HepG2 (cell line): Measurements from ENCODE around the gene DNPH1. TPM values are rescaled to one million over a fixed set of nuclear protein-coding genes. Genes with fewer than 3 reads are reported as not detected.

ENCODE experiments used
- ARID2 ChIP-seq: sonication (generic); formaldehyde crosslinking; IDR thresholded peaks from 2 replicates; pipeline ENCODE4 v1.8.1; 2022; ENCODE audit warnings: mild to moderate bottlenecking, missing genetic modification reagents, borderline replicate concordance
- BCLAF1 ChIP-seq: fragments of 450-650 bp; IDR thresholded peaks from 2 replicates; pipeline ENCODE4 v1.6.1; 2017; ENCODE audit warnings: mild to moderate bottlenecking
- CERS6 ChIP-seq: sonication (generic); formaldehyde crosslinking; IDR thresholded peaks from 2 replicates; pipeline ENCODE4 v1.5.0; 2020; ENCODE audit warnings: missing genetic modification reagents
- EED ChIP-seq: sonication (generic); formaldehyde crosslinking; IDR thresholded peaks from 2 replicates; pipeline ENCODE4 v1.5.0; 2020; ENCODE audit warnings: mild to moderate bottlenecking, missing genetic modification reagents
- ELF3 ChIP-seq: IDR thresholded peaks from 2 replicates; pipeline ENCODE4 v1.6.1; 2016; ENCODE audit warnings: missing genetic modification reagents, missing compliant biosample characterization
- HBP1 ChIP-seq: IDR thresholded peaks from 2 replicates; pipeline ENCODE4 v1.6.1; 2016; ENCODE audit warnings: low read depth, control low read depth
- HNF1B ChIP-seq: sonication (generic); formaldehyde crosslinking; IDR thresholded peaks from 2 replicates; pipeline ENCODE4 v1.5.1; 2020; ENCODE audit warnings: mild to moderate bottlenecking, moderate library complexity, missing genetic modification reagents
- HNF4G ChIP-seq, 2 experiments: sonication (generic) in 1 of 2; formaldehyde crosslinking in 1 of 2; IDR thresholded peaks; 2 replicates each; pipeline versions ENCODE4 v1.4.0 to v1.6.1; 2011 to 2020; ENCODE audit warnings: borderline replicate concordance in 2 of 2, low read depth in 2 of 2, mild to moderate bottlenecking in 2 of 2, low read length in 1 of 2, missing genetic modification reagents in 1 of 2, moderate library complexity in 1 of 2
- IRF2 ChIP-seq: IDR thresholded peaks from 2 replicates; pipeline ENCODE4 v1.6.1; 2018; ENCODE audit warnings: missing genetic modification reagents, missing compliant biosample characterization
- JUN ChIP-seq: sonication (generic); formaldehyde crosslinking; IDR thresholded peaks from 2 replicates; pipeline ENCODE4 v1.4.0; 2020; ENCODE audit warnings: mild to moderate bottlenecking, missing genetic modification reagents
- KDM6A ChIP-seq: IDR thresholded peaks from 2 replicates; pipeline ENCODE4 v1.6.1; 2016; ENCODE audit warnings: low read depth
- MAZ ChIP-seq, 2 experiments: sonication (generic) in 1 of 2; formaldehyde crosslinking in 1 of 2; IDR thresholded peaks; 2 replicates each; pipeline versions ENCODE4 v1.5.0 to v1.6.1; 2012 to 2020; ENCODE audit warnings: low read depth in 2 of 2, mild to moderate bottlenecking in 2 of 2, borderline replicate concordance in 1 of 2, improper control_type of control experiment in 1 of 2, low read length in 1 of 2, missing genetic modification reagents in 1 of 2, moderate library complexity in 1 of 2
- NR2F6 ChIP-seq, 2 experiments: IDR thresholded peaks; 2 replicates each; pipeline ENCODE4 v1.6.1; 2016; ENCODE audit warnings: antibody characterized with exemption in 1 of 2, mild to moderate bottlenecking in 1 of 2
- POLR2AphosphoS2 ChIP-seq: IDR thresholded peaks from 2 replicates; pipeline ENCODE4 v1.6.1; 2011; ENCODE audit warnings: low read depth, low read length, improper control_type of control experiment
- SIN3A ChIP-seq: IDR thresholded peaks from 2 replicates; pipeline ENCODE4 v1.6.1; 2011; ENCODE audit warnings: low read depth, mild to moderate bottlenecking, control low read depth, low read length, borderline replicate concordance
- ZBTB3 ChIP-seq: sonication (generic); formaldehyde crosslinking; IDR thresholded peaks from 2 replicates; pipeline ENCODE4 v1.4.0; 2020; ENCODE audit warnings: low read depth, mild to moderate bottlenecking, moderate library complexity, missing genetic modification reagents, borderline replicate concordance
- ZNF382 ChIP-seq: sonication (generic); formaldehyde crosslinking; IDR thresholded peaks from 2 replicates; pipeline ENCODE4 v1.5.0; 2020; ENCODE audit warnings: missing genetic modification reagents, mild to moderate bottlenecking, borderline replicate concordance
- ZNF383 ChIP-seq: sonication (generic); formaldehyde crosslinking; IDR thresholded peaks from 2 replicates; pipeline ENCODE4 v1.4.0; 2020; ENCODE audit warnings: missing genetic modification reagents, mild to moderate bottlenecking, borderline replicate concordance
- ZNF431 ChIP-seq: sonication (generic); formaldehyde crosslinking; IDR thresholded peaks from 2 replicates; pipeline ENCODE4 v1.9.0; 2022; ENCODE audit warnings: missing genetic modification reagents, low read depth, mild to moderate bottlenecking, borderline replicate concordance
- ZNF772 ChIP-seq: sonication (generic); formaldehyde crosslinking; IDR thresholded peaks from 2 replicates; pipeline ENCODE4 v1.5.0; 2020; ENCODE audit warnings: mild to moderate bottlenecking, missing genetic modification reagents
- polyA plus RNA-seq, 8 experiments: library from polyadenylated mRNA; depleted of rRNA in 3 of 8; stranded (reverse) in 7 of 8; unstranded in 1 of 8; fragments of >200 nt; fragmentation: Illumina TruSeq in 4 of 8; extraction: Trizol in 4 of 8; gene quantifications; 2 replicates each; pipeline versions ENCODE4 v1.2.1 to v1.2.3, GENCODE V29; 2011 to 2016; ENCODE audit warnings: low read depth in 4 of 8, missing spikeins in 1 of 8, mixed read lengths in 1 of 8; ENCODE audit not compliant: insufficient read depth in 1 of 8
- total RNA-seq, 5 experiments: library from RNA; depleted of rRNA; stranded (reverse); fragments of >200 nt; fragmentation: Illumina TruSeq; extraction: Trizol; gene quantifications; 2 replicates each; pipeline ENCODE4 v1.2.3, GENCODE V29; 2016; ENCODE audit warnings: low read depth in 1 of 5

The DNPH1 gene
- total and polyA plus RNA-seq, 2 of the 13 experiments (the other 11 are each of a cell fraction or from before 2014, with no cell fraction given), result 56.5 to 75.1 TPM

DNA sequence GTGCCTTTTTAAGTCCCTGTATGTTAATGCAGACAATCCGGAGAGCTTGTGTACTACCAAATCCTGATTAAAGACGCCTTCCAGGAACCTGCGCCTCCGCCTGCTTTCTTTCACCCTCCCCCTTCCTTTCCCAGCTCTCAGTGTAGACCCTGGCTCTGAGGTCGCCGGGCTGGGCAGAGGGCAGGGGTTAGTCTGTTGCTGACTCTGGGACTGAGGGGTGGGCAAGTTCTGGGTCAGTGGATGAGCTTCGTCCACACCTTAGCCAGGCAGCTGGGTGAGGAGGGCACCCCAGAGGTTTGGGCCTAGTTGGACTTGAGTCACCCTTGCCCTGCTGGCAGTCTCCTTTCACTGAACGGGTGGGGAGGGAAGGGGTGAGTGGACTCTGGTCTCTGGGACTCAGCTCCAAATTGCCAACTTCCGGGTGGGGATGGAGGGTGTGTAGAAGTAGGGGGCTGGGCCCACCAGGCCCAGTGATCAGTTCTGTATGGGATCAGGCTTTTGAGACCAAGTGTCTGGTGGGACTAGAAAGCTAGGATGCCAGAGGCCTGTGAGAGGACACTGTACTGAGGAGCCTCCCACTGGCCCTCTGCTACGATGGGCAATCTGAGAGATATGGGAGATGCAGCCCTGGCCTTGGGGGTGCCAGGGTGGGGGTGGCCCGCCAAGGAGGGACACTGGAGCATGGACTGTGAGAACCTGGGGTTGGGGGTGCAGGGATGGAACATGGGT is 47.5 kb upstream of the DNPH1 start (continued):
- no peak for TF ChIP-seq BCLAF1
- peak; percentile 67 for TF ChIP-seq JUN (CRISPR knock-in tag)
- no peak for TF ChIP-seq CERS6 (CRISPR knock-in tag)
- TF ChIP-seq HBP1, result no peak
- no peak for TF ChIP-seq ARID2 (CRISPR knock-in tag)
- peak; percentile 99 for TF ChIP-seq ELF3 (CRISPR knock-in tag)
- TF ChIP-seq KDM6A (CRISPR knock-in tag), result peak; percentile 70; the same call in 1 of the 2 replicates
- peak; percentile 91; the same call in 1 of the 2 replicates for TF ChIP-seq HNF4G (IDR thresholded peaks at IDR 0.05; ENCODE audit: borderline replicate concordance, low read depth, low read length)
- peak; percentile 97 for TF ChIP-seq HNF4G (CRISPR knock-in tag; IDR thresholded peaks at IDR 0.05; ENCODE audit: borderline replicate concordance, low read depth)
- no peak for TF ChIP-seq POLR2AphosphoS2
- TF ChIP-seq HNF1B (CRISPR knock-in tag), result peak; percentile 78; the same call in 1 of the 2 replicates
- 0 out of 2 replicates have a peak, but pooled peaks have one; percentile 39 for TF ChIP-seq MAZ (IDR thresholded peaks at IDR 0.05; ENCODE audit: borderline replicate concordance, low read depth, low read length)
- peak; percentile 40; the same call in 1 of the 2 replicates for TF ChIP-seq MAZ (CRISPR knock-in tag; IDR thresholded peaks at IDR 0.05; ENCODE audit: low read depth)
- no peak for TF ChIP-seq ZNF382
- peak; percentile 18; the same call in 1 of the 2 replicates for TF ChIP-seq SIN3A
- peak; percentile 52; the same call in 1 of the 2 replicates for TF ChIP-seq IRF2 (CRISPR knock-in tag)
- TF ChIP-seq ZNF772, result peak; percentile 42; the same call in 1 of the 2 replicates
- no peak for TF ChIP-seq EED (CRISPR knock-in tag)
- TF ChIP-seq NR2F6 (IDR thresholded peaks at IDR 0.05), result no peak; the same call in 1 of the 2 replicates
- peak; percentile 76 for TF ChIP-seq NR2F6 (CRISPR knock-in tag; IDR thresholded peaks at IDR 0.05)
- TF ChIP-seq ZNF431, result no peak
- no peak for TF ChIP-seq ZNF383 (CRISPR knock-in tag)
- 0 out of 2 replicates have a peak, but pooled peaks have one; percentile 76 for TF ChIP-seq ZBTB3
